ENCODE measurements around the gene MKNK2.
"Not testable (repeated sequence)": the region's sequence is repeated elsewhere in the genome, so short reads cannot be mapped to it uniquely, and the experiment has no call there.

The MKNK2 gene

GRCh38 chr19:2050991-2051772 lies at the start of gene MKNK2:
TSS of gene MKNK2 (minus strand) at chr19:2051244. CDS start at chr19:2050851, 393 bp downstream.
- DNase-seq (ENCODE audit: low read depth in 1 of 2, low spot score in 1 of 2): peak; percentile 92 to 96

- no peak for DNase-seq (ENCODE audit: low read depth in 1 of 2, low spot score in 1 of 2)
Observed at GRCh38 chr19:2100719-2101061, 49.6 kb upstream of the MKNK2 start.

- no peak for DNase-seq (ENCODE audit: low read depth in 1 of 2, low spot score in 1 of 2)
Observed at GRCh38 chr19:2099937-2100718, 49.1 kb upstream of the MKNK2 start.

- DNase-seq (ENCODE audit: low read depth in 1 of 2, low spot score in 1 of 2): no peak
Observed at GRCh38 chr19:2099054-2099501, 48.0 kb upstream of the MKNK2 start.

- DNase-seq (ENCODE audit: low read depth in 1 of 2, low spot score in 1 of 2): no peak
Observed at GRCh38 chr19:2097886-2098327, 46.9 kb upstream of the MKNK2 start.

- DNase-seq (ENCODE audit: low read depth in 1 of 2, low spot score in 1 of 2): peak in 1 of 2 donors; percentile 39
Observed at GRCh38 chr19:2097203-2097885, 46.3 kb upstream of the MKNK2 start.

- DNase-seq (ENCODE audit: low read depth in 1 of 2, low spot score in 1 of 2): peak; percentile 100
Observed at GRCh38 chr19:2096480-2097202, 45.6 kb upstream of the MKNK2 start, which contains the start of gene IZUMO4. TSS of gene IZUMO4 (plus strand) at chr19:2096915. CDS start at chr19:2096946, 31 bp downstream.

- DNase-seq (ENCODE audit: low read depth in 1 of 2, low spot score in 1 of 2): peak; percentile 67 to 80
Observed at GRCh38 chr19:2096034-2096479, 45.0 kb upstream of the MKNK2 start, which contains the start of gene MOB3A. TSS of gene MOB3A (minus strand) at chr19:2096326. CDS start at chr19:2078560, 17,766 bp downstream.

- not testable (repeated sequence) for DNase-seq (ENCODE audit: low read depth in 1 of 2, low spot score in 1 of 2)
Observed at GRCh38 chr19:2091926-2092525, 41.0 kb upstream of the MKNK2 start.

- DNase-seq (ENCODE audit: low read depth in 1 of 2, low spot score in 1 of 2): no peak
Observed at GRCh38 chr19:2089727-2090053, 38.6 kb upstream of the MKNK2 start.

- DNase-seq (ENCODE audit: low read depth in 1 of 2, low spot score in 1 of 2): no peak
Observed at GRCh38 chr19:2089001-2089711, 38.1 kb upstream of the MKNK2 start.

GRCh38 chr19:2087621-2088100 lies 36.6 kb upstream of the MKNK2 start:
- no peak for DNase-seq (ENCODE audit: low read depth in 1 of 2, low spot score in 1 of 2)

GRCh38 chr19:2086695-2087620 lies 35.9 kb upstream of the MKNK2 start:
- DNase-seq (ENCODE audit: low read depth in 1 of 2, low spot score in 1 of 2): not testable (repeated sequence)

- peak; percentile 87 for DNase-seq (ENCODE audit: low read depth in 1 of 2, low spot score in 1 of 2)
Observed at GRCh38 chr19:2084993-2085720, 34.1 kb upstream of the MKNK2 start.

- peak; percentile 42 to 48 for DNase-seq (ENCODE audit: low read depth in 1 of 2, low spot score in 1 of 2)
Observed at GRCh38 chr19:2083174-2083854, 32.3 kb upstream of the MKNK2 start.

GRCh38 chr19:2081873-2082810 lies 31.1 kb upstream of the MKNK2 start:
- no peak for DNase-seq (ENCODE audit: low read depth in 1 of 2, low spot score in 1 of 2)

Data from activated T-helper 1 cell treated with anti-CD3 and anti-CD28 coated beads, Interleukin-2, amount 50 U/mL, for 16 hours (primary cell).